Liver (tissue), 3 donors: ENCODE data around the gene ASXL1.

Experiments used
- GABPA ChIP-seq, 2 donors: IDR thresholded peaks in 1 of 2; conservative IDR thresholded peaks in 1 of 2; 2 replicates each; pipeline ENCODE4 v1.6.1; 2016; ENCODE audit warnings: antibody characterized with exemption in 2 of 2, mild to moderate bottlenecking in 1 of 2, moderate library complexity in 1 of 2
- HNF4G ChIP-seq: IDR thresholded peaks from 2 replicates; pipeline ENCODE4 v1.6.1; 2016; ENCODE audit warnings: antibody characterized with exemption
- RAD21 ChIP-seq, 2 donors: IDR thresholded peaks; 2 replicates each; pipeline ENCODE4 v1.6.1; 2016; ENCODE audit warnings: antibody characterized with exemption in 2 of 2, mild to moderate bottlenecking in 2 of 2
- RXRA ChIP-seq, 2 donors: IDR thresholded peaks; 2 replicates each; pipeline ENCODE4 v1.6.1; 2017 to 2018; ENCODE audit warnings: antibody characterized with exemption in 2 of 2, mild to moderate bottlenecking in 1 of 2
- SP1 ChIP-seq: IDR thresholded peaks from 2 replicates; pipeline ENCODE4 v1.6.1; 2018; ENCODE audit warnings: antibody characterized with exemption, mild to moderate bottlenecking
- TAF1 ChIP-seq: conservative IDR thresholded peaks from 2 replicates; pipeline ENCODE4 v1.6.1; 2016; ENCODE audit warnings: antibody characterized with exemption, mild to moderate bottlenecking
- YY1 ChIP-seq: IDR thresholded peaks from 2 replicates; pipeline ENCODE4 v1.6.1; 2016; ENCODE audit warnings: antibody characterized with exemption, mild to moderate bottlenecking
- TF ChIP-seq, protein P1 (sequence below): fragments of 150-350 bp; IDR thresholded peaks from 2 replicates; pipeline ENCODE4 v1.5.1; 2017; ENCODE audit warnings: improper control_type of control experiment, low read depth, low read length; ENCODE audit not compliant: missing input control
- TF ChIP-seq, protein P2 (sequence below): IDR thresholded peaks from 2 replicates; pipeline ENCODE4 v1.6.1; 2016; ENCODE audit warnings: antibody characterized with exemption
- TF ChIP-seq, protein P3 (sequence below): IDR thresholded peaks from 2 replicates; pipeline ENCODE4 v1.6.1; 2016; ENCODE audit warnings: antibody characterized with exemption
- TF ChIP-seq, protein P4 (sequence below): IDR thresholded peaks from 2 replicates; pipeline ENCODE4 v1.6.1; 2016; ENCODE audit warnings: antibody characterized with exemption, mild to moderate bottlenecking
- donor health status: healthy.
- donor health status: healthy.

GRCh38 chr20:32411955-32412706 is 54.0 kb downstream of the ASXL1 start:
- TF ChIP-seq, protein P1, sequence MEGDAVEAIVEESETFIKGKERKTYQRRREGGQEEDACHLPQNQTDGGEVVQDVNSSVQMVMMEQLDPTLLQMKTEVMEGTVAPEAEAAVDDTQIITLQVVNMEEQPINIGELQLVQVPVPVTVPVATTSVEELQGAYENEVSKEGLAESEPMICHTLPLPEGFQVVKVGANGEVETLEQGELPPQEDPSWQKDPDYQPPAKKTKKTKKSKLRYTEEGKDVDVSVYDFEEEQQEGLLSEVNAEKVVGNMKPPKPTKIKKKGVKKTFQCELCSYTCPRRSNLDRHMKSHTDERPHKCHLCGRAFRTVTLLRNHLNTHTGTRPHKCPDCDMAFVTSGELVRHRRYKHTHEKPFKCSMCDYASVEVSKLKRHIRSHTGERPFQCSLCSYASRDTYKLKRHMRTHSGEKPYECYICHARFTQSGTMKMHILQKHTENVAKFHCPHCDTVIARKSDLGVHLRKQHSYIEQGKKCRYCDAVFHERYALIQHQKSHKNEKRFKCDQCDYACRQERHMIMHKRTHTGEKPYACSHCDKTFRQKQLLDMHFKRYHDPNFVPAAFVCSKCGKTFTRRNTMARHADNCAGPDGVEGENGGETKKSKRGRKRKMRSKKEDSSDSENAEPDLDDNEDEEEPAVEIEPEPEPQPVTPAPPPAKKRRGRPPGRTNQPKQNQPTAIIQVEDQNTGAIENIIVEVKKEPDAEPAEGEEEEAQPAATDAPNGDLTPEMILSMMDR: no peak
- TF ChIP-seq GABPA (IDR thresholded peaks at IDR 0.05 in 1 of 2, conservative IDR thresholded peaks at IDR 0.05 in 1 of 2) (no peak), TAF1 (no peak), SP1 (no peak), RAD21 (IDR thresholded peaks at IDR 0.05) (no peak), YY1 (no peak), HNF4G (no peak), RXRA (IDR thresholded peaks at IDR 0.05) (no peak)
- TF ChIP-seq, protein P2, sequence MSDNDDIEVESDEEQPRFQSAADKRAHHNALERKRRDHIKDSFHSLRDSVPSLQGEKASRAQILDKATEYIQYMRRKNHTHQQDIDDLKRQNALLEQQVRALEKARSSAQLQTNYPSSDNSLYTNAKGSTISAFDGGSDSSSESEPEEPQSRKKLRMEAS: no peak
- TF ChIP-seq, protein P3, sequence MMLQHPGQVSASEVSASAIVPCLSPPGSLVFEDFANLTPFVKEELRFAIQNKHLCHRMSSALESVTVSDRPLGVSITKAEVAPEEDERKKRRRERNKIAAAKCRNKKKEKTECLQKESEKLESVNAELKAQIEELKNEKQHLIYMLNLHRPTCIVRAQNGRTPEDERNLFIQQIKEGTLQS: no peak
- TF ChIP-seq, protein P4, sequence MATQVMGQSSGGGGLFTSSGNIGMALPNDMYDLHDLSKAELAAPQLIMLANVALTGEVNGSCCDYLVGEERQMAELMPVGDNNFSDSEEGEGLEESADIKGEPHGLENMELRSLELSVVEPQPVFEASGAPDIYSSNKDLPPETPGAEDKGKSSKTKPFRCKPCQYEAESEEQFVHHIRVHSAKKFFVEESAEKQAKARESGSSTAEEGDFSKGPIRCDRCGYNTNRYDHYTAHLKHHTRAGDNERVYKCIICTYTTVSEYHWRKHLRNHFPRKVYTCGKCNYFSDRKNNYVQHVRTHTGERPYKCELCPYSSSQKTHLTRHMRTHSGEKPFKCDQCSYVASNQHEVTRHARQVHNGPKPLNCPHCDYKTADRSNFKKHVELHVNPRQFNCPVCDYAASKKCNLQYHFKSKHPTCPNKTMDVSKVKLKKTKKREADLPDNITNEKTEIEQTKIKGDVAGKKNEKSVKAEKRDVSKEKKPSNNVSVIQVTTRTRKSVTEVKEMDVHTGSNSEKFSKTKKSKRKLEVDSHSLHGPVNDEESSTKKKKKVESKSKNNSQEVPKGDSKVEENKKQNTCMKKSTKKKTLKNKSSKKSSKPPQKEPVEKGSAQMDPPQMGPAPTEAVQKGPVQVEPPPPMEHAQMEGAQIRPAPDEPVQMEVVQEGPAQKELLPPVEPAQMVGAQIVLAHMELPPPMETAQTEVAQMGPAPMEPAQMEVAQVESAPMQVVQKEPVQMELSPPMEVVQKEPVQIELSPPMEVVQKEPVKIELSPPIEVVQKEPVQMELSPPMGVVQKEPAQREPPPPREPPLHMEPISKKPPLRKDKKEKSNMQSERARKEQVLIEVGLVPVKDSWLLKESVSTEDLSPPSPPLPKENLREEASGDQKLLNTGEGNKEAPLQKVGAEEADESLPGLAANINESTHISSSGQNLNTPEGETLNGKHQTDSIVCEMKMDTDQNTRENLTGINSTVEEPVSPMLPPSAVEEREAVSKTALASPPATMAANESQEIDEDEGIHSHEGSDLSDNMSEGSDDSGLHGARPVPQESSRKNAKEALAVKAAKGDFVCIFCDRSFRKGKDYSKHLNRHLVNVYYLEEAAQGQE: no peak
